ENCODE measurements around the gene UGT2A3.
"Not testable (repeated sequence)": the region's sequence is repeated elsewhere in the genome, so short reads cannot be mapped to it uniquely, and the experiment has no call there.

The UGT2A3 gene

DNA sequence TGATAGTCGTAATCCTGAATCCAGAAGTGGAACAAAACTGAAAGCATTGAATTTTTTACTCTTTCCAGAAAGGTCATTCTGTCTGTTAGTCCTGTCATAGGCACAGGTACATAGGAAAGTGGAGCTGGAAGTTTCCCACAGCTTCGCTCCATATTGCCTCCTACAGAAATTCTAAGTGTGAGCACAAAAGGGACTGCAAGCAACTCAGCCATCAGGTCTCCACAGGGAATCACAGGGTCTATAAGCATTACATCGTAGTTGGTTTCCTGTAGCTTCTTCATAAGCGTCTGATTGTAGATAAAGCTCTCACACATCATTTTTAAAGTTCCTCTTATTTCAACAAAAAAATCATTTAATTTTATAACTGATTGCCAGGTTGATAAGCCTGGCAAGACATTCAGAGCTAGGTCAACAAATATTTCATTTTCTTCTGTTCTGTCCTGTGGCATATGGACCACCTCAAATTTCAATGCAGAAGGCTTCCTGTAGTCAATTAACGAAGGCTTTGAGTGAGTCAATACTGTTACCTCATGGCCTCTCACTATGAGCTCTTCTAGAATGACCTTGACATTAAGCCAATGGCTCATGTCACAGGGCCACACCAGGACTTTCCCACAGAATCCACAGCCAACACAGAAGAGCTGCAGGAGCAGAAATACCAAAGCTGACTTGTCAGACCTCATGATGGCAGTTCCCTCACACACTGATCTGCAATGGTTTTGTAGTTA, at the start of gene UGT2A3:
TSS of gene UGT2A3 (minus strand) at position 727 of the 728 bp plus-strand sequence. CDS start at position 683, 44 bp downstream.
- DNase-seq: no peak

DNA sequence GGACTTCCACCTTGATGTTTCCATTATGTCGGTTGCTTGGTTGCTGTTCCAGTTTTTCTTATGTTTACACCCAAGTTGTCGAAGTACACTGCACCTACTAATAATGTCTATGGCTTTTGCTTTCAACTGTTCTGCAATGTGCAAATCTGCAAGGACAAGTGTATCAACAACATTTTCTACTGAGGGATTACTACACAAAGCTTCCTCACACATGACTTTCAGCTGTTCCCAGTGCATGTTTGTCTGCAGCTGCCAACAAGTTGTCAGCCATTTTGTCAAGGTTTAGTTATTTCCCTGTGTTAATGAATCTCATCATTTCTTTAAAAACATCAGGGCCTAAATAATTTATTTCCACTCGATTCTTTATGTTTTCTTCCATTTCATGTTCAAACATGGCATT, 45.4 kb upstream of the UGT2A3 start:
- no peak for DNase-seq

DNA sequence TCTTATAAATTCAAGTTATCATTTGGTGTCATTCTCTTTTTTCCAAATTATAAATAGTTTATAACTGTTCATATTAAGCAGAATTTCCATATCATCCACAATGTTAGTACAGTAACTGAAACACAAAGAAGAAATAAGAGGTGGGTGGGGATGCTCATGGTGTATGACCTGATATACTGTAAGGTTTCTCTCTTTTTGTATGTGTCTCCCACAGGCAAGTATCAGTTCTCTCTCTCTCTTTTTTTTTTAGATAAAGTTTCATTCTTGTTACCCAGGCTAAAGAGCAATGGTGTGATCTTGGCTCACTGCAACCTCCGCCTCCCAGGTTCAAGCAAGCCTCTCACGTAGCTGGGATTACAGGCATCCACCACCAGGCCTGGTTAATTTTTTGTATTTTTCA, 43.7 kb upstream of the UGT2A3 start:
- DNase-seq: no peak

DNA sequence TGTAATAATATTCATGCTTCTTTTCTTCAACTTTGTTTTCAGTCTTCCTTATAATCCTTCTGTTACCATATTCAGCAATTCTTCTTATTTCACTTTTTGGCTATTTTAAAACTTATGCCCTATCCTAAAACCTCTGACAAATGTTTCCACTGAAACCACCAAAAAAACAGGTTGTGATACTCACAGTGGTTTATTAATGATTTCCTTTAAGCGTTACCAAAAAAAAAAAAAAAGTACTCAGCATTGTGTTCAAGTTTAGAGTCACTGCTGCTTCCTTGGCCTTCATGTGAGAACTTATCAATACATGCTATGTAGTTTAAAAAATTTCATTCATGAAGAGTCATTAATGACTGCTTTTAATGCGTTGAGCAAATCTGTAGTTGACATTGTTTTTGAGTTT, 35.4 kb upstream of the UGT2A3 start:
- DNase-seq: no peak

DNA sequence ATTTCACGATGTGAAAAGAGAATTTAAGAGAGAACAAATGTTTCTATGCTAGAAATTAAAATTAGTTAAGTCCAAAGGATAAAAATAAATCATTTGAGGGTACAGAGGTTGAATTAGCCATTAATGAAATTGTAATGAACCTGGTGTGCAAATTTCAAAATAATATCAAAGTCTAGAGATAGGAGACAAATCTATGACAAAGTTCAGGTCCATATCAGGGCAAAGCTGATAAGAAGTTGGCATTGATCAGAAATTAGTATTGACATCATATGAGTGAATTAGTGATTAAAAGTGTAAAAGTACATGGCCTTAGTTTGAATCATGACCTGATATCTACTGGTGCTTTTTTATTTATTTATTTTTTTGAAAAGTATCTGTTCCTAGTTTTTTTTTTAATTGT, 33.8 kb upstream of the UGT2A3 start:
- no peak for DNase-seq

DNA sequence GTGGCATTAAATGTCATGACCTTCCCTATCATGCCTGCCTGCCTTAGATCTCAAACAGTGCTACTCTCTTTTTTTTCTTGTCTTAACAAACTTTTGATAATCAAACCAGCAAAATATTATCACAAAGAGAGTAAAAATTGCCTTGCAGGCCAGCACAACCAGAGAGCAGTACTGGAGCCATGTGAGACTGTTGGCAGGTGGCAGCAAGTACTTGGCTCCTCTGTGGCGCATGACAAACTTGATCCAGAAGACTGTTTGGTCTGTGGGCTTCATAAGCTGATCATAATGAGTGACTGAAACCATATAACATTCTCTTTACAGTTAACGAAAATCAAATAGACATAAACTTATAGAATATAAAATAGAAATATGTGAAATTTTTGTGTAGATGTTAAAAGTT, 33.3 kb upstream of the UGT2A3 start:
- no peak for DNase-seq

DNA sequence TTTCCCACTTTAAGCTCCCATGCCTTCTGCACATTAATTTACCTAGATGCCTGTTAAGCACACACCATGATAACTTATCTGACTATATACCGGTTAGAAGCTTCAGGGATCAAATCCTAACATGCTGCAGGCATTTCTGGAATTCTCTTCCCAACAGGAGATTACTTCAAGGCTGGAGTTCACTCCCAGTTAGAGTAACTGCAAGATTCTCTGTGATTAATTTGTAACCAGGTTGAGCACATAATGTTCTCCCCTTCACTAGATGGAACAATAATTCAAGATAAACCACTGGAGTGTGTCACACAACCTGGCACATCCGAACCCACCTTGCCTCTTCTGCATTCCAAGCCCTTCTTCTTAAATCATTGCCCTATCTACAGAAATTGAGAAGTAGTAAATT, 11.8 kb upstream of the UGT2A3 start:
- DNase-seq: no peak

DNA sequence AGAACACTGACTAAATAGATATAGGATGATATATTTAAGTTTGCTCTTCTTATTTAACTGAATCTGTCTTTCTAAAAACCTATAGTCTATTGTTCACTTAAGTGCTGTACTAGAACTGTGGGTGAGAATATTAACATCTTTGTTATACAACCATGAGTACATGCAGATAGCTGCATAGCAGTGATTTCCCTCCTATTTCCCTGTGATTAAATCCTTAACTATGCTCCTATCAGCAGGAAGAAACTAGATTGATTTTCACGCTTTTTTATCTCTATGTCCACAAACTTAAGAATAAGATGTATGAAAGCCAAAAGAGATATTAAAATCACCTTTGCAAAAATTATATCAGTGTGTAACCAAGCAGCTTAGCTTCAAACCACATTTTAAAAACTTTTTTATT, 11.3 kb upstream of the UGT2A3 start:
- no peak for DNase-seq

DNA sequence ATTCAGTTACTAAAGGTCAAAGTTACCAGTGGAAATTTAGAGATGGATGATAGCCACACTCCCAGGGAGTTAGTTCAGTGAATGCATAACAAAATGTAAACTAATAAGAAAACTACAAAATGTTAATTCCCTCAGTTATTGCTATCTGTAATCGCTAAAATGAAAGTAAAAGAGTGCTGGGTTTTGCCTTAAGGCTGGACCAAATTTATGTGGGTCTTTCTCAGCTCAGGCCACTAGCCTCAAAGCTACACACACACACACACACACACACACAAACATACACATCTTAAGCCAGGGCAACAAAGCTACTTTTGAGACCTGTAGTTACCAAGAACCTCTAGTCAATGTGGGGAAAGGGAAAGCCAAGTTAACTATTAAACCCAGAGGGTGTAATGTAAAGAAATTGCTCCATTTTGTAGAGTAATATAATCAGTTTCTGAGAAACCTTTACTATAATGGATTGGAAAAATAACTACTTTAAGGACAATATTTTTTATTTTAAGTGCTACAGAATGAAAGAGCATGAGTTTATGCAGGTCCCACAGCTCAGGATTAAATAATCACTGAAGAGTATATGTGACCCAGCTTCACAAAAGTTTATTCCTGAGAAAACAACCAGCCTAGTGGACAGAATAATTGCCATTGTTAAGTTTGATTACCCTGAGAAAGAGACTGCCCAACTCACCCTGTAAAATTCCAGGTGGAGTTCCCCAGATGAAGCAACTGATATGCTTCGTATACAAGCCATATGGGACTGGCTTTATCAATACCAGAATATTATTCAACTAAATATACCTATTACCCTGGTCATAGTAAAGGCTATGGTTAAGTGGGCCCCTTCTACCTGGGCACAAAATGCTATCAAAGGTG, 8.9 kb upstream of the UGT2A3 start:
- no peak for DNase-seq

DNA sequence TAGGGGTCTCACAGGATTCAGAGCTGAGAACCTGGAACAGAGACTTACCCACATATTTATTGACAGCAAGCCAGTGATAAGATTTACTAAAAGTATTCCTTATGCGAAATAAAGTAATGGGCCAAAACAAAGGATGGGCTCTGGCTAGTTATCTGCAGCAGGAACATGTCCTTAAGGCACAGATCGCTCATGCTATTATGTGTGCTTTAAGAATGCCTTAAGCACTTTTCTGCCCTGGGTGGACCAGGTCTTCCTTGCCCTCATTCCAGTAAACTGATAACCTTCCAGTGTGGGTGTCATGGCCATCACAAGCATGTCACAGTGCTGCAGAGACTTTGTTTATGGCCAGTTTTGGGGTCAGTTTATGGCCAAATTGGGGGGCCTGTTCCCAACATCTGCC, 7.5 kb upstream of the UGT2A3 start:
- DNase-seq: not testable (repeated sequence)

DNA sequence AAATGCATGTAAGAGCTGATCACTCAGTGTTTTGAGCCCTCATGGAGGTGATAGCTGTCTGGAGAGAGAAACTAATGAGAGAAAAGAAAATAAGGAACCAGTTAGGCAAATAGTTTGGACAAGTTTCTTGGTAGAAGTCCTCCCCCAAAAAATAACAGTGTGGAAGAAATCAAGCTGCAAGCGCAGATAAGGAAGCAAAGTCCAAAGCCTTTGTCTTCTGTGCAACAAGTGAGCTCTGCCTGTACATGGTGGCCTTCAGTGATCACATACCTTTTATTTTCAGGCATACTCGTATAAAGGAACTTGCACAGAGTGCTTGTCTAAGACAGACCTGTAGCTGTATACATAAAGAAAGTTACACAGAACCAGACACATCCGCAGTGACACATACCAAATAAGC, 2.5 kb upstream of the UGT2A3 start:
- DNase-seq: no peak

DNA sequence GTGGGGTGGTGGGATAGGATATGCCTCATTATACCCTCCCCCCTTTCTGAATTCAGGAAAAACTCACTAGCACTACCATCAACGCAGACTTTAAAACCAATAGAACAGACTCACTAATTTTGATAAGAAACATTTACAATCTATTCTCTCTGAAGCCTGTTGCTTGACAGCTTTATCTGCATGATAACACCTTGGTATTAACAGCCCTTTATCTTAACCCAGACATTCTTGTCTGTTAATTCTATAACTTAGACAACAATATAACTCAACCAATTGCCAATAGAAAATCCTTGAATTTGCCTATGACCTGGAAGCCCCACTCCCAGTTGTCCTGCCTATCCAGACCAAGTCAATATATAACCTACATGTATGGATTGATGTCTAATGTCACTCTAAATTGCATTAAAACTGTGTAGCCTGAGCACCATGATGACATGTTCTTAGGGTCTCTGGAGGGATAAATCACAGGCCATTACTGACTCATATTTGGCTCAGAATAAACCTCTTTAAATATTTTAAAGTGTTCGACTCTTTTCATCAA, 1.5 kb upstream of the UGT2A3 start:
- DNase-seq: no peak

DNA sequence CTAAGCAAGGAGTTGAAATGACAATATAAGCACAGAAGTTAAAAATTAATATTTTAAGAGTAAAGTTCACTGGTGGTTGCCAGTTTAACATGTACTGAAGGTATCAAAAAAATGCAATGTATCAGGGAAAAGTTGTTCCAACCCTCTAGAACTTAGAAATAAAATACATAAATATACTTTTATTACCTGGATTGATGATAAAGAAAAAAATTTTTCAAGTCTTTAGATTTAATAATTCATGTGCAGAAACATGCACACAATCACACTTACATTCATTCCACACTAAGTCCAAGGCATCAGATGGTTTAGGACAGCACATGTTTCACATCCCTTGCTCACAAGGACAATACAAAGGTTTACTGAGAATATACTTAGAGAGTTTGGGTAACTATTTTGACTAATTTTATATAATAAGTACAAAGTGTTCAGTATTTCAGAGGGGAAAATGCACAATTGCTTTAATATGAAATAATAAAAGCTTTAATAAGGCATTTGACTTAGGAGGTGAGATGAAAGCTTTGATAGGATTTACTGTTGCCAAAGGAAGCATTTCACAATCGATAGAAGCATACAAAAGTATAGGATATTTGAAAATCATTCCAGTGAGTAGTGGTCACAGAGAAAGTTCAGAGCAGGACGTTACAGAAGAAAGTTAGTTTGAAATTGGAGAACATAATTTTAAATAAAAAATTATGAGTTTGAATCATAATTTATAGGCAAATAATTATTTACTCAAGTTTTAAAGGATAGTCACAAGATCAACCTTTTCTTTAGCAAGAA, 392 bp upstream of the UGT2A3 start:
- no peak for DNase-seq

DNA sequence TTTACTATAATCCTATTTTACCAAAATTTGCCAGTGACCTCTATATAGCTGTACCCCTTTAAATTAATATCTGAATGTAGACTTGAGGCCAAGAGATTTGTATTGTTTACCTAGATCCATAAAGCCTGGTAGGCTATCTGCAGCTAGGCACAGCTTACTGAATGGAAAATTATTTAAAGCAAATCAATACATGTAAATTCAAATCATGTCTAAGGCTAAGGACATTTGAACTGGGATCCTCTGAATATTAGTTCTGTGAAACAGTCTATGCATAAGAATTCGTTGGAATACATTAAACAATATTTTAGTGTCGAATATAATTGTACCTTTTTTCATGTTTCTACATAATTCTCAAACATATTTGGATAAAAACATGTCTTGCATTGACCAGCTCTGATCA, 1.6 kb downstream of the UGT2A3 start:
- no peak for DNase-seq

DNA sequence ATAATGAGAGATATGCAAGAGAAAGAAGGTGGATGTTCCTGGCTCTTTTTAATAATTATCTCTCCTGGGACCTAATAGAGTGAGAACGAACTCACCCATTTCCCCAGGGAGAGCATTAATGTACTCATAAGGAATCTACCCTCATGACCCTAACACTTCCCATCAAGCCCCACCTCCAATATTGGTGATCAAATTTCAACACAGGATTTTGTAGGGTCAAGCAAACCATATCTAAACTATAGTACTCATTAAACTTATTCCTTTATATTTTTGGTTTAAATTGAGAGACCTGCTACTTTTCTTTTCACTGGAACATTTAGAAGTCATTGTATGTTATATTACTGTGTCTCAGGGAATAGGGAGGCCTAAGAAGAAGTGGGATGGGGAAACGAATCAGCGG, 2.6 kb downstream of the UGT2A3 start:
- no peak for DNase-seq

DNA sequence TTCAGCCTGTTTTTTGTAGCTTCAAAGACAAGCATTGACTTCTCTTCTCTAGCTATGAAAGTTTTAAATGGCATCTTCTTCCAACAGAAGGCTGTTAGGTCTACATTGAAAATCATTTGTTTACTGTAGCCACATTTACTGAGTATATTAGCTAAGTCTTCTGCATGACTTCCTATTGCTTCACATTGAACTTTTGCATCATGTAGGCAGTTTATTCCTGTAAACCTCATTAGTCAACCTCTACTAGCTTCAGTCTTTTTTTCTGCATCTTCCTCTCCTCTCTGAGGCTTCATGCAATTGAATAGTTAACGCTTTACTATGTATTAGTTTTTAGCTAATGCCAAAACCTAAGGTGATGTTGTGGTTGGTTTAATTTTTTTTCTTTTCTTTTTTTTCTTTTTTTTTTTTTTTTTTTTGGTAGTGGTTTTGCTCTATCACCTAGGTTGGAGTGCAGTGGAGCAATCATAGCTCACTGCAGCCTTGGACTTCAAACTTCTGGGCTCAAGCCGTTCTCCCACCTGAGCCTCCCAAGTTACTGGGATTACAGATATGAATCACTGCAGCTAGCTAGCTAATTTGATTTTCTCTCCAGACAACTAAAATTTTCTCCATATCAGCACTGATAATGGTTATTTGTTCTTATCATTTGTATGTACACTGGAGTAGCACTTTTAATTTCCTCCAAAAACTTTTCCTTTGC, 3.4 kb downstream of the UGT2A3 start:
- DNase-seq: no peak

DNA sequence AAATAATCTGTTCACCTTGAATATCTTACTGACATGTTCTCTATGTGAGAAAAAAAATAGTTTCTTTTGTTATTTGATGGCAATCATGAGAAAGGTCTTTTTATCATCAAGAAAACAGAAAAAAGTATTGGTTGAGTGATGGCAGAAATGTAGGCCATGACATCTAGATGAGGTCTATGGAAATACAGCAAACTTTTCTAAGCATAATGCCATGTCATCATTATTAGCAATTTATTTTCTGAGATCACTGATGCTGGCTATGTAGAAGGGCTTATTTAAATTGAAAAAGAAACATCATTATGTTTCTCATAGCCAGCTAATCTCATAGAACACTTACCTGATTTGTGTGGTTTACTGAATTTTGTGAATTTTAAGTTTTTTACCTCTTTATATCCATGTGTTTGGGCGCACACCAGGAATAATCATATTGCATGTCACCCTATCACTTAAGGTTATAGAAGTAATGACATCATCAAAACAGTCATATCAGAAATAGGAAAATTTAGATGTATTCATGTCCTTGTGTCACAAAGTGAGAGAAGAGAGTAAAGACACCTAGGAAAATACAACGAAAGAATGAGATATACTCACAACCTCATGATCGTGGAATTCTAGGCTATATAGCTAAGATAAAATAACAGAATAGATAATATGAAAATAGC, 22.4 kb downstream of the UGT2A3 start:
- no peak for DNase-seq

DNA sequence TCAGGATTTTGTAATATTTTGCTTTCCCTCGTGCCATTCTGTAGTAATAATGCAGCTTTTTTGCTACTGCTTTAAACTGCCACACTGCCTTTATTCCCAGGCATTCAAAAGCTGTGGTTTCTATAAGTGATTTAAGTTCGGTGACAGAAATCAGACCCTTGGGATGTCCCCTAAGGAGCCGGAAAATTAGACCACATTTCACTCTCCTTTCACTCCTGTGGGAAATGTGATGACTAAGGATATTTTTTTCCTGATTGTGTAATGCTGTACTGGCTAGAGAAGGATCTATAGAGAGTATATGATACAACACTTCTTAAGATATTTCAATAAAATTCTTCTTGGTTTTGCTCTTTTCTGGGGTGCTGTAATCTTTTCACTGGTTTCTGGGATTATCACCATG, 24.4 kb downstream of the UGT2A3 start:
- DNase-seq: no peak

DNA sequence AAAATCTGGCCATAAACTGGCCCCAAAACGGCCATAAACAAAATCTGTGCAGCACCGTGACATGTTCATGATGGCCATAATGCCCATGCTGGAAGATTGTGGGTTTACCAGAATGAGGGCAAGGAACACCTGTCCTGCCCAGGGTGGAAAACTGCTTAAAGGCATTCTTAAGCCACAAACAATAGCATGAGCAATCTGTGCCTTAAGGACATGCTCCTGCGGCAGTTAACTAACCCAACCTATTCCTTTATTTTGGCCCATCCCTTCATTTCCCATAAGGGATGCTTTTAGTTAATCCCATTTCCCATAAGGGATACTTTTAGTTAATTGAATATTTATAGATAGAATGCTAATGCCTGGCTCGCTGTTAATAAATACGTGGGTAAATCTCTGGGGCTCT, 29.4 kb downstream of the UGT2A3 start:
- DNase-seq: not testable (repeated sequence)

DNA sequence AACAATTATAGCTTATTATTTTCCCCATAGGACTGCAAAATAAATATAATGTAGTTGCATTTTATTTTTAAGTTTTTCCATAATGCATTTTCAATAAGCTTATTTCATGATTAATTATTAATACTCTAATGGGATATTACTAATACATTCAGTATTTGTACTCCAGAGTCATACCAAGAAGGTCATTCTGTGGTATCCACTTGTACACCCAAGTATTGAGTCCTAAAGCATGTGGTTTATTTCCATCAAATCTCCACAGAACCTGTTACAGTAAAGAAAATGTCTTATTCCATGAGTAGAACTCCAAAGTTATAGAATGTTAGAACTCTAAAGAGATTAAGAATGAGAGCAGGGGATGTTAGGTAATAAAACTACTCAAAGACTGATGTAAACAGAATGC, 30.6 kb downstream of the UGT2A3 start:
- DNase-seq: no peak

DNA sequence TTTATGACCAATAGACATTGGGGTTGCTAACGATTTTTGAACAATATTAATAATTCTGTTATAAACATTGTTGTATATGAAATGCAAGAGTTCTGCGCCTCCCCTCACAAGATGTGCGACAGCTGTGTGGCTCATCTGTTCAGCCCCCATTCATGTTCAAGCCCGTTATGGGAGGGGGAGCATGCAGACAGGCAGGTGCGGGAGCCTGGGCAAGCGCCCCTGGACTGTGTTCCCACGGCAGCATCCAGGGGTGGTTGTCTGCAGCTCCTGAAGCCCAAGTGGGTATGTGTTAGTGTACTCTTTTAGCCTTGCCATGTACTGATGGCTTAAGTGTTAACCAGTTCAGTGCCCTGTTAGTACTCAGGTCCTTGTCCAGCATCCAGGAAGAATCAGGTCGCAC, 34.6 kb downstream of the UGT2A3 start:
- DNase-seq: no peak

DNA sequence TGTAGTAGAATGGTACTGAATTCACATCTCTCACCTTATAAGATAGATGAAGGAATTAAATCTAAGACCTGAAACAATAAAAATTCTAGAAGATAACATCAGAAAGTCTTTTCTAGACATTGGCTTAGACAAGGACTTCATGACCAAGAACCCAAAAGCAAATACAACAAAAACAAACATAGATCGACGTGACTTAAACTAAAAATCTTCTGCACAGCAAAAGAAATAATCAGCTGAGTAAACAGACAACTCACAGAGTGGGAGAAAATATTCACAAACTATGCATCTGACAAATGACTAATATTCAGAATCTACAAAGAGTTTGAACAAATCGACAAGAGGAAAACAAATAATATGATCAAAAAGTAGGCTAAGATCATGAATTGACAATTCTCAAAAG, 38.8 kb downstream of the UGT2A3 start:
- DNase-seq: no peak

Measured in stimulated activated CD4-positive, alpha-beta T cell treated with anti-CD3 and anti-CD28 coated beads, Interleukin-4, amount 100 ng/mL, for 4 hours (primary cell).